HG02763 (cell line): ENCODE results near the gene ITGA3.

Source experiments
- ATAC-seq: cut with Tn5 transposase; IDR thresholded peaks from one replicate; pipeline ENCODE4 v1.9.1; 2021; ENCODE audit warnings: mild to moderate bottlenecking, moderate library complexity; ENCODE audit not compliant: unreplicated experiment

Gene ITGA3

DNA sequence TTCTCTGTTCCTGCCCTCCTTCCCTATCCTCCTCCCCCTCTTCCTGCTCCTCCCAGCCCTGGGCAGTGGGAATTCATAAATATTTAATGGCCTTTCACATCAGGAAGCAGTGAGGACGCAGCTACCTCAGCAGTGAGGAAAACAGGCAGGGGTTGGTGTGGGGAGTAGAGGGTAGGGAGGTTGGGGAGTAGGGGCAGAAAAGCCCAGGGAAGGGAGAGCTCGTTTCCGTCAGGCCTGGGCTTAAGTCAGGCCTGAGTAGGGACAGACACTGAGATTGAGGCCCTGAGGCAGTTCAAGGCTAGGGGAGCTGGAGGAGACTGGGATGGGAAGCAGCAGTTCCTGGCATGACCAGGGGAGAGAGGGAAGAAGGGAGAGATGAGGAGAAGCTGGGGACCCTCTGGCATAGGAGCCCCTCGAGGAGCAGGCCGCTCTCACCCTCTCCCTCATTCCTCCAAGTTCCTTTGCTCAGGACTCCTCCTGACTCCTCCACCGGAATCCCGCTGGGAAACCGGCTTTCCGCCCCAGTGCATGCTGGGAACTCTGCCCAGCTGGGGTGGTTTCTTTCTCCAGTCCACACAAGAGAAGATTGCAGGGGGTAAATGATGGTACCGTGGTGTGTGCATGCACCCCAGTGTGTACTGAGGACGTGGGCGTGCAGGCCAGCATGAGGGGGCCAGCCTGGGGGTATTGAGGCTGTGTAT lies 67.9 kb downstream of the ITGA3 start:
- ATAC-seq: no peak

DNA sequence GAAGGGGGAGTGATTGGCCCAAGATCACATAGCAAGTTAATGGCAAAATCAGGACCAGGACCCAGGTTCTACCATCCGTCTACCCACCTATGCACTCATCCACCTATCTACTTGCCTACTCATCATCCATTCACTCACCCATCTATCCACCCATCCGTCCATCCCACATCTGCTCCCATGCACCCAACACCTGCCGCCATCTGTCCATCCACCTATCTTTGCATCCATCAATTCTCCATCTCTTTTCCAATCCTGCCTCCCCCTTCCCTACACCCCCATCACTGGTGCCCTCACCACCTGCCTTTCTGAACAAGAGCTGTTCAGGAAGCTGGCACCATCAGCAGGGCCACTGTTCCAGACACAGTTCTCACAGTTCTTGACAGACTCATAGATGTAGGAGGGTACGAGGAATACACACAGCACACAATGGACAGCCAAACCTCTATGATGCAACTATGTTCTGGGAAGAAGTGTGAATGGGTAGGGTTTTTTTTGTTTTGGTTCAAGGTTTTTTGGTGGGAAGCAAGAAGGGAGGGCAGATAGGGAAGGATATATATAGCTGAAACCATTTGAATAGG lies 69.6 kb downstream of the ITGA3 start:
- ATAC-seq: no peak

DNA sequence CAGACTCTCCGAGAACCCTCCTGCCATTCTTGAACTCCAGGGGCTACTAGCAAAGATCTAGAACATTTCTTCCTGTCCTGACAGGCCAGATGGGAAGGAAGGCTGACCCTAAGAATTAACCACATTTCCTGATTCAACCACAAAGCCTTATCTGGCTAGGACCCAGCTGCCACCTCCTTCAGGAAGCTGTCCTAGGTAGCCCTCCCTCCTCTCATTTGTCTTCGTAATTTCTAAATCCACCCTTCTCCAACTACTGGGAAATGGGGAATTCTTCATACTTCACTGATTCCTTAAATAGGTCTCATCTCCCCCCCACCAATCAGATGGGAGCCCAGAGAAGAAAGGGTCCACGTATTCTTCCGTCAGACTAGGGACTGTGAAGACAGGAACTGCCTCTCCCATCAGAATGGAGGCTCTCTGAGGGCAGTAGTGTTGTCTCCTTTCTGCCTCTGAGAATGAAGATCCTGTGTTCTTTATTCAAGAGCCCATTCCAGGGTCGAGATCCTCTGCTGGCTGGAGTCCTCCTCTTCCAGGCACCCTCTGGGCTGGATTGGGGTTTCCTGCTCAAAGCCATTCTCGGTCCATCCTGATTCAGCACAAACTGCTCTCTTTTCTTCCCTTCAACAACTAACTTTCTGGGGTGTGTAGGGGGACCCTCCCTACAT lies 71.9 kb downstream of the ITGA3 start:
- no peak for ATAC-seq

DNA sequence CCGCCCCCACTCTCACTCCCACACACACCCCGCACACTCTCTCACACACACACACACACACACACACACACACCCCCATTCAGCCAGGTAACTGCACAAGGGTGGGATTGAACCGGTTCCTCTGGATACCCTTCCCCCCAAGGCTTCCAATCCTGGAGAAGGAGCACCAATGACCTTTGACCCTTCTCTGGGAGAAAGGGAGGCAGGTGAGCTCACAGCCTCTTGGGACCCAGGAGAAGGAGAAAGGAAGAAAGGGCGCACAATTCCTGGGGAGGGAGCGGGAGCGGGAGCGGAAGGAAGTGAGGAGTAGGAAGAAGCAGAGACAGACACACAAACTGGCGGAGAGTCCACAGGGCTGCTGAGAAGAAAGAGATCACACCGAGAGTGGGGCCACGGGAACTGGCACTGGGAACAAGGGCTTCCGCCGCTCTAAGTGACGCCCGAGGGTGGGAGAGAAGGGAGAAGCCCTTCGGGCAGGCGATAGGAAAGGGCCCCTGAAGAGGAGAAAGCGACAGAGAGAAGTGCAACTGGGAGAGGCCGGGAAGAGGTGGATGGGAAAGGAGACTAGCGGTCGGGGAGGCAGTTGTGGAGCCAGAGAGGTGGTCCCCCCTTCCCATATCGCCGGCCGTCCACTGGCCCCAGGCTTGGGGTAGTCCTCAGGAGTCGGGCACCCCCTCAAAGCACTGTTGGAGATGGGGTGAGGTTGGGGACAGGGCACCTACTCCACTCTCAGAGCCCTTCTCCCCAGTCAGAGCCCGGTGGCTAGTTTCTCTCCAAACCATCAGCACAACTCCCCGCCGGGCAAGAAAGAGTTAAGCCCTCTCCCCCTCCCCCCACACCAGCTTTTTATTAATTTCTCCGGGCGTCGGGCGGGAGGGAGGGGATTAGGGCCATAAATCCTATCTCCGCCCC lies 72.8 kb downstream of the ITGA3 start:
- no peak for ATAC-seq

DNA sequence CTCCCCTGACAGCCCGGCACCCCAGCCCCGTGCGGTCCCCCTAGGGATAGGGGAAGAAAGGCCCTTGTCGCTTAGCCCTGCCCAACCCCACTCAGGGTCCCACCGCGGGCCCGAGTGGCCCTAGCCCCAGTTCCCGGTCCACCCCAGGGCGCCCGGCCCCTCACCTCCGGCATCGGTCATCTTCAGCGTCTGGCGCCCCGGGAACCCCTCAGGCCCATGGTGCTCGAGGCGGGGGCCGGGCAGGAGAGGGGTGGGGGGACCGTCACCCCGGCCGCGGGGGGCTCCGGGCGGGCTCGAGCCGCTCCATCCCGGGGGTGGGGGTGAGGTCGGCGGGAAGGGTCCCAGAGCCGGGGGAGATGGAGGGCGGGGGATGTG lies 73.4 kb downstream of the ITGA3 start:
- no peak for ATAC-seq

DNA sequence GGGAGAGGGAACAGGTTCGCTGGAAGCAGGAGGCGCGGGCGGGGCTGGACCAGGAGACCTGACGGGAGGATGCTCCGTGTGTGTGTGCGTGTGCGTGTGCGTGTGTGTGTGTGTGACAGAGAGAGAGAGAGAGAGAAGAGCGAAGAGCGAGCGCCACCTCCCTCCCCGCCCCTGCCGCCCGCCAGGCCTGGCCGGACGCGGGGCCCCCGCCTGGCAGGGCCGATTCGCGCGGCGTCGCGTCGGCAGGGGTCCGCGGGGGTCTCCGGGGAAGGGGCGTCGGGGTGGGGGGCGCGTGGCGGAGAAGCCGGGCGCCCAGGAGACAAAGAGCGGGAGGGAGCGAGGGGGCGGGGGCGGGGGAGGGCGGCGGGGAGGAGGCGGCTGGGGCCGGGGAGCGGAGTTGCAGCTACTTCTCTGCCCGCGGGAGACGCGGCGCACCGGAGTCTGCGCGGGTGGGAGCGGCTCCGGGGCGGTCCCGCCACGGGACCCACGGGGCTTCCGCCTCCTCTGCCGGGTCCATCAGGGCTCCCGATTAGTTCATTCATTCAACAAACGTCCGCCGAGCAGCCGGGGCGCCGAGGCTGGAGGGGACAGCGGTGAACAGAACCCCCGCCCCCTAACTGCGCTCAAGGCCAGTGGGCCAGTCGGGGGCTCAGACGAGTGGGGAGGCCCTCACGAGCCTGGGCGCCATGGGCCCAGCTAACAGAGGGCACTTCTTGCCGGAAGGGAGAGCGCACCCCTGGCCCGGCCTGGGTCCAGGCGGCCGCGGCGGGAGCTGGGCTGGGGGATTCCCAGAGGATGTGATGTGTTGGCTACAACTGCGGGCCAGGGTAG lies 74.0 kb downstream of the ITGA3 start, which contains the start of gene SAMD14:
TSS of gene SAMD14 (minus strand) at position 433 of the 831 bp plus-strand sequence. CDS start 5,201 bp downstream, outside the sequence.
- ATAC-seq: no peak

DNA sequence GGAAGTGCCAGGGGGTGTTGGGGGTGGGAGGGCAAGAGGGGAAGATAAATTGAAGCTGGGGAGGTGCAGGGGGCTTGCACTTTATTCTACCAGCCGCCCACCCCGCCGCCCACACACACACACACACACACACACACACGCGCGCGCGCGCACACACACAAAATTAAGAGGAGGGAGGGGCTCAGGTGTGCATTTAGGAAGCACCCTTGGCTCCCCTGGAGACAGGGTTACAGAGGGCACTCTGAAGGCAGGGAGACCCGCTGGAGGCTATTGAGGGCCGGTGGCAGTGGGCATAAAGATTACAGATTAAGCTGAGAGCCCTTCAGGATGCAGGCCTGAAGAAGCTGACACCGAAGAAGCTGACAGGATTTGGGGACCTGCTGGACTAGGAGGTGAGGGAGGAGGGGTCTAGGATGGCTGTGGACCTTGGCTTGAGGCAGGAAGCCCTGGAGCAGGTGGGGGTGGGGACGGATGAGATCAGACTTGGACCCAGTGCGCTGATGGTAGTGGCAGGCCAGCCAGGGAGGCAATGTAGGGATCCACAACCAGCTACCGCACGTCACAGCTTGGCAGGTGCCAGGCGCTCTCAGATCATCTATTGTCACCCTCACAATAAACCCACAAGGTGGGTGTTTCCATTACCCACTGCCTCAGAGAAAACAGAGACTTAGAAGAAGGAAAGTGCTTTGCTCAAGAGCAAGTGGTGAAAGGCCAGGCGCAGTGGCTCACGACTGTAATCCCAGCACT lies 74.8 kb downstream of the ITGA3 start:
- no peak for ATAC-seq

DNA sequence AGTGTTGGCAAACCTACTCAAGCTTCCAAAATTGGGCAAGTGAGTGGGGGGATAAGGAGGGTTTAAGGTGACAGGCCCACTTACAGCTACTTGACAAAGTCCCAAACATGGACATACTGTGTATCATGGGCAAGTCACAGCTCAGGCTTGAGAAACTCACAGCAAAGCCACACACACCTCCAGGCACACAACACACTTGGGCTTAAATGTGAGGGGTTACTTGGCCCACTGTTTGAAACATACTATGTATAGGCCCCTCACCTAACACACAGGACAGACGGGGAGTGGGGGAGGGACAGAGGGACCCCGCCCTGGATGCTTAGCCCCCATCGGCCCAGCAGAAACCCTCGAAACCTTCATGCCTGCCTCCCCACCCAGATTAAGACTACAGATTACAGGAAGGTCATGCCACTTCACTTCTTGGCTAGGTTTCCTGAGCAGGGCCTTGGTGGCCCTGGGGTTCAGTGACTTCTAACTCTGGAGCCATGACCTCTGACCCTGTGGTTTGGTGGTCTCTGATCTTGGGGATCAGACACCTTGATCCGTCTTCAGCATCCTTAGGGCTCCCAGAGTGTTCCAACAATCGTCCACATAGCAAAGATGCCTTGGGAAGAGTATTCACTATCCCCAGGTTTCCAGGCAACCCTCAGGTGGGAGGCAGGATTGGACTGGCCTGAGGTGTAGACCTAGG lies 76.3 kb downstream of the ITGA3 start:
- ATAC-seq: no peak

DNA sequence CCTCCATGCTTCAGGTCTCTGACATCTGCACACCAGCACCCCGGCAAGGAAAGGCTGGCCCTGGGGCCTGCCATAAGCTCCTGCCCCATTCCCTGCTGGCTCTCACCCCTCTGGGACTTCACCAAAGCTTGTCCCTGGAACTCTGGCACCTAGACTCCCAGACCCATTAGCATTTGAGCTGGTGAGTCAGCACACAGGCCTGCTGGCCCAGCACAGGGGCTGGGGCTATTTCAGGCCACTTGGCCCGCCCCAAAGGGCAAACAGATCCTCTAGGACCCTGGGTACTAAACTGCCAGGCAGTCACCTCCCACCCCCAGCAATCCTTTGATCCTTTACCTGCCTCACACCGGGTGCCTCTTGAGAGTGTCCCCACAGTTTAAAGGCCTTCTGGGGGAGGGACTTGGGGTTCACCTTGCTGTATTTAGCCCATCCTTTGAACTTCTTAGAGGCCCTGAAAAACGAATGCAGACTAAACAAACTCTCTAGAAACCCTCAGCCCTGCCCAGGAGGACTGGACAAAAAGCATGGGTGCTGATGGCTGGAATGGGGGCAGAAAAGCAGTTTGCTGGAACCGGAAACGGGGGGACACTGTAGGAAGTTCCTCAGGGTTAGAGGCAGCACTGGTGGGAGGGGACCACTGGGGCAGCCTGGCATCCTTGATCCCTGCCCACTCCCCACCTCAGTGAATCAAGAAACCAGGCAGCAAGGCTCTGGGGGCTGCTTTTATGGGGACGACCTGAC lies 77.3 kb downstream of the ITGA3 start:
- no peak for ATAC-seq

DNA sequence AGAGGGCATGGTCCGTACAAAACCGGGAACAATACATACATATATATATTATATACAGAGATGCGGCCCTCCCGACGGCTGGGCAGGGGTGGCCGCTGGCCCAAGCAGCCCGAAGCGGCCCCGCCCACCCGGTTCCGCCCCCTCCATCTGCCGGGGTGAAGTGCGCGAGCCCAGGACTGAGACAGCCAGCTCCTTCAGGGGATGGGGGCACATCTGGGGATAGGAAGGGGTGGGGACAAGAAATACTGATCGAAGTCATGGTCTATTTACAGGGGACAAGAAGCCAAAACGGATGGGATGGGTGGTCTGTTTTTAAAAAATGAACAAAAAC lies 77.8 kb downstream of the ITGA3 start:
- ATAC-seq: no peak

DNA sequence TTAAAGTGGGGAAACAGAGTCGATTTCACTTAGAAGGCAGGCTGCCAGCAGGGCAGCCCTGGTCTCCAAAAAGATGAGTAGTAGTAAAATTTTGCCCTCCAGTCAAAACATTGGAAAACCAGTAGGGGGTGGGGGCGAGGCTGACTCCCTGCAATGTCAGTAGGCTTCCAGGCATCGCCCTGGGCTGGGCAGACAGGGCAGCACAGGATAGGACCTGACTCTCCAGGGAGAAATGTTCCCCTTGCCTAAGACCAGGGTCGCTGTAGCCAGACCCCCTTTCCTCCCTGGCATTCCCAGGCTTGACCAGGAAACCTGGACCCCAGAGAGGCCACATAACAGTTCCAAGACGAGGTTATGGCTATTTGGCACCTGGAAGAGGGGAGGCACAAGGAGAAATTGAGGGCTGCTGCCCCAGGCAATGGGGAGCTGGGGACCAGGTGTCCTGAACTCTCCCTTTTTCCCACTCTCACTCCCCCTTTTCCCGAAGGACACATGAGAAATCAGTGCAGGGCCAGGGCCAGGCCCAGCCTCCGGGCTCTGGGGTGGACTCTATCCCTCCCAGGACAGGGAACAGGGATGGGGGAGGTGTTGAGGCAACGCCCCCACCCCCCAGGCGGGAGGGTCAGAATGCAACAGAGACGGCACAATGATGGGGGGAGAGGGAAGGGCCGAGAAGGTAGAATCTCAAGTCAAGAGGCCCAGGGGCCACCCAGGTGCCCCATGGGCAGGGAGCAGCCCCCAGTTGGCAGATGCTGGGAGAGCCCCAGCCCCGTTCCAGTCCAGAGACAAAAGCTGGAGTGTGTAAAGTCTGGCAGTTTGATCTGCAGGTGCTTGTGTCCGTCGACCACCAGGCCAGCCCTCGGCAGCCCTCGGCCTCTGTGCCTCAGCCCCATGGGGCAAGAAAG lies 78.5 kb downstream of the ITGA3 start:
- ATAC-seq: no peak

DNA sequence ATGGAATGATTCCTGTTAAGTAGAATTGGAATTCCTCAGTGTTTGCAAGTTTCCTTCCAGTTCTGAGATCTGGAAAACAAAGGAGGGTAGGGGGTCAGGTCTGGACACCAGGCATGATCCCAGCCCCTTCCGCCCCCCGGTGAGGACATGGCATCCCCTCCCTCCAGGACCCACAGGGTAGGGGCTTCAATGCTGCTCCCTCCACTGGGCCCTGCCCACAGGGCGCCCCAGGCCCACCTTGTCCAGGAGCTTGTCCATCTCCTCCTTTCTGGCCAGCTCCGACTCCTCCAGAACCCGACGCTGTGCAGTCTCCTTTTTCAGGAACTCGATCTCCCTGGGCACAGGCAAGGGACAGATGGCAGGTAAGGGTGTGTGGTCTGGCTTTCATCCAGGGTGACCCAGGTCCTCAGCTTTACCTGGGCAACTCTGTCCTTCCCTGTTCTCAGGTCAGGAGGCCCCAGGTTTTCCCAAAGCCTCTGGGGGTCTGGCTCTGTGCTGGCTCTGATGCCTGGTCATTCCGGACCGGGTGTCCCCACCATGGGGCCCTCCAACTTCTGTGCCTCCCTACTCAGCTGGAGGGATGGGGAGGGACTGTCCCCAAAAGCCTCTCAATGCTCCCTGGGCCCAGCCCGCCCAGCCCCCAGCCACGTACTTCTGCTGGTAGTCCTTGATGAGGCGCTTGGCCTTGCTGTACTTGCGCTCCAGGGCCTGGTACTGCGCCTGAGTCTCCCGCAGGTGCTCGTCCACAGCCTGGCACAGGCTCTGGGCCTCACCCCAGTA lies 79.6 kb downstream of the ITGA3 start:
- ATAC-seq: no peak

DNA sequence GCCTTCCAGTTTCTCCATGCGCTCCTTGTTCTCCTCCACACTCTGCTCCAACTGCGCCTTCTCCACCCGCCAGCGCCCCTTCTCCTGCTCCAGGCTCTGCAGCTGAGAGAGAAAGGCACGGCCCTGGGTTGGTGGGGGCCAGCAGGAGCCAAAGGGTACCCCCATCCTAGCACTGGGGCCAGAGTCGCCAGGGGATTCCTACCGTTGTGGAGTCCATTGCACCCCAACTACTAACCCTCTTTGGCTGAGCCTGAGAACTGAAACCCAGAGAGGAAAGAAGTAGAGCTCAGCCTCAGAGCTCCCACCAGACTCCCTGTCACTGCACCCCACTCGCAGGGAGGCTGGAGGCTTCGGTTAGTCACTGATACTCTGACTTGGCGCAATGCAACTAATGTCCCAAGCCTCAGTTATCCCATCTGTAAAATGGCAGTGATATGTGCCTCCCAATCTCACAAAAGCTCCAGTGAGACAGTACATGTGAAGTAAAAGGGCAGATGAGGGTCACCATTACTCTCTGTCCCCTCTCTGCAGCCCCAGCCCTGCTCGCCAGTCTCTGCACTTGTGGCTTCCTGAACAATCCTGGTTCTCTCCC lies 80.3 kb downstream of the ITGA3 start:
- ATAC-seq: no peak

DNA sequence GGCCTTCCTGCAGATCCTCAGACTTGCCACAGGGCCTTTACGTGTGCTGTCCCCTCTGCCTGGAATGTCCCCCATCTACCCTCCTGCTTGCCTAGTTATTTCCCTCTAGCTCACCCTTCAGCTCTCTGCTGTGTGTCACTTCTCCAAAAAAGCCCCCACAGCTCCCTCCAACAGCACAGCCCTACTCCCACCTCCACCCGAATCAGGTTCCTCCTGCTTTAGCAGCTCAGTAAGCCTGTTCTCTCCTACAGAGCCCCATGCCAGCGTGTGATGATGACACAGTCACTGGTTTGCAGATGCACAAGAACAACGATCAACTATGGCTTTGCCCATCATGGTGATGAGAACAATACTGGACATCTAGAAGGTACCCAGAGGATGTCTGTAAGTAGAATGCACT lies 81.1 kb downstream of the ITGA3 start:
- no peak for ATAC-seq

DNA sequence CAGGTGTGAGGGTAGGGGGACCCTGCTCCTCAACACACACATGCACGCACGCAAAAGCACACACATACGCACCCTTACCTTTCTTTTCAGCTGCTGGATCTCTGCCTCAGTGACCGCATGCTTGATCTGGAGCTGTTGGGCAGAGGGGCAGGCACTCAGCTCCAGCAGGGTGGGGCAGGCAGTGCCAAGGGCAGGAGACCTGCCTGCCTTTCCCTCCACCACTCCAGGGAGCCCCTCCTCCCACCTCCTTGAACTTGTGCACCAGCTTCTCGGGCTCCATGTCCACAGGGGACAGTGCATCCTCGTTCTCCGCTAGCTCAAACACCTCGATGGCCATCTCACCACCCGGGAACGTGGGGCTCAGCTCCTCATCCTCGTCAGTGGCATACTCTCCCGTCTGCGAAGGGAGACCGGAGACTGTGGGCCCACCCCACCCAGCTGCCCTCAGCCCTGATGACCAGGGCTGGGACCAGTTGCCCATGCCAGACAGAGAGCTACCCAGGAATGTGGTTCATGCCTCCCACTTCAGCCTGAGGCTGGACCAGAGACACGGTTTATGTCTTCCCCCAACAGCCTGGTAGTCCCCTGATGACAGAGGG lies 83.4 kb downstream of the ITGA3 start:
- no peak for ATAC-seq
